ENCODE measurements around the gene SF3B4.

Gene SF3B4

DNA sequence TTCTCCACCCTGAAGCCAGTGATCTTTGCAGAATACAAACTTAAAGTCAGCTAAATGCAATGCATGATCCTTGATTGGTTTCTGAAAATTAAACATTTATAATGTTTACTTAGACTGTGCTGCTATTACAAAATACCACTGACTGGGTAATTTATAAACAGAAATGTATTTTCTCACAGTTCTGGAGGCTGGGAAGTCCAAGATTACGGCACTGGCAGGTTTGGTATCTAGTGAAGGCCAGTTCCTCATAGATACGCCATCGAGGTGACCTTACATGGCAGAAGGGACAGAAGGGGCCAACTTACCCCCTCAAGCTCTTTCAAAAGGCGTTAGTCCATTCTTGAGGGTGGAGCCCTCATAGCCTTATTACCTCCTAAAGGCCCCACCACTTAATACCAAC, 31.0 kb downstream of the SF3B4 start:
- H3K9me2 ChIP-seq (replicated peaks; ENCODE audit: control insufficient read depth, low read length): no peaks in the 10 kb centered on the region
- no peaks in the 10 kb centered on the region for H3K9me3 ChIP-seq (ENCODE audit: control insufficient read depth, insufficient read depth, low read length)
- H3K4me2 ChIP-seq (ENCODE audit: low read length): no peak overlapping the region
- no peak overlapping the region for H3K4me3 ChIP-seq (ENCODE audit: low read length)
- H3K36me3 ChIP-seq (ENCODE audit: control insufficient read depth, low read length): no peaks in the 10 kb centered on the region
- H3K27me3 ChIP-seq (ENCODE audit: control insufficient read depth, low read length): no peaks in the 10 kb centered on the region
- no peak for TF ChIP-seq EZH2phosphoT487 (IDR thresholded peaks at IDR 0.05; ENCODE audit: borderline replicate concordance, low read length)
- TF ChIP-seq, protein P1, sequence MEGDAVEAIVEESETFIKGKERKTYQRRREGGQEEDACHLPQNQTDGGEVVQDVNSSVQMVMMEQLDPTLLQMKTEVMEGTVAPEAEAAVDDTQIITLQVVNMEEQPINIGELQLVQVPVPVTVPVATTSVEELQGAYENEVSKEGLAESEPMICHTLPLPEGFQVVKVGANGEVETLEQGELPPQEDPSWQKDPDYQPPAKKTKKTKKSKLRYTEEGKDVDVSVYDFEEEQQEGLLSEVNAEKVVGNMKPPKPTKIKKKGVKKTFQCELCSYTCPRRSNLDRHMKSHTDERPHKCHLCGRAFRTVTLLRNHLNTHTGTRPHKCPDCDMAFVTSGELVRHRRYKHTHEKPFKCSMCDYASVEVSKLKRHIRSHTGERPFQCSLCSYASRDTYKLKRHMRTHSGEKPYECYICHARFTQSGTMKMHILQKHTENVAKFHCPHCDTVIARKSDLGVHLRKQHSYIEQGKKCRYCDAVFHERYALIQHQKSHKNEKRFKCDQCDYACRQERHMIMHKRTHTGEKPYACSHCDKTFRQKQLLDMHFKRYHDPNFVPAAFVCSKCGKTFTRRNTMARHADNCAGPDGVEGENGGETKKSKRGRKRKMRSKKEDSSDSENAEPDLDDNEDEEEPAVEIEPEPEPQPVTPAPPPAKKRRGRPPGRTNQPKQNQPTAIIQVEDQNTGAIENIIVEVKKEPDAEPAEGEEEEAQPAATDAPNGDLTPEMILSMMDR (IDR thresholded peaks at IDR 0.05; ENCODE audit: low read depth, low read length, poor library complexity, severe bottlenecking): no peak
- peaks cover 4% of the 10 kb centered on the region; the same call in 1 of the 2 replicates for H3F3A ChIP-seq (ENCODE audit: control insufficient read depth, insufficient read depth)
- no peak overlapping the region for H3K27ac ChIP-seq (ENCODE audit: low read depth, low read length)
- H3K79me2 ChIP-seq (ENCODE audit: control insufficient read depth, low read length): no peaks in the 10 kb centered on the region; the same call in 1 of the 2 replicates
- H4K20me1 ChIP-seq (ENCODE audit: control insufficient read depth, insufficient read depth, low read depth, low read length): no peaks in the 10 kb centered on the region
- peaks cover 13% of the 10 kb centered on the region for H3K4me1 ChIP-seq (ENCODE audit: control insufficient read depth, low read length)

DNA sequence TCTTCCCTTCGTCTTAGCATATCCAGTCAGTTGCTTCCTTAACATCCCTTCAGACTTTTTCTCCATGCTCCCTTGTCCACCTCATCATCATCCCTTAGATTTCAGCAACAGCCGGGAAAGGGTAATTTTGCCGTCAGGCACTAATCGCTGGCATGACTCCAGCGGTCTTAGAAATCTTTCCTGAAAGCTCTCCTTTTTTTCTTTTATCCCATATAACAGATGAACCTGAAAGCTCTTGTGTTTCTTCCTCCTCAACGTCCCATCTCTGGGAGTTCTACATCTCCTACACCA, 38.7 kb downstream of the SF3B4 start:
- TF ChIP-seq, protein P1 (IDR thresholded peaks at IDR 0.05; ENCODE audit: low read depth, low read length, poor library complexity, severe bottlenecking): no peak
- TF ChIP-seq EZH2phosphoT487 (IDR thresholded peaks at IDR 0.05; ENCODE audit: borderline replicate concordance, low read length): no peak
- peaks cover 51% of the 10 kb centered on the region for H3K4me1 ChIP-seq (ENCODE audit: control insufficient read depth, low read length)
- no peaks in the 10 kb centered on the region for H4K20me1 ChIP-seq (ENCODE audit: control insufficient read depth, insufficient read depth, low read depth, low read length)
- H3K36me3 ChIP-seq (ENCODE audit: control insufficient read depth, low read length): peaks cover 4% of the 10 kb centered on the region
- H3F3A ChIP-seq (ENCODE audit: control insufficient read depth, insufficient read depth): peaks cover 40% of the 10 kb centered on the region
- H3K27me3 ChIP-seq (ENCODE audit: control insufficient read depth, low read length): no peaks in the 10 kb centered on the region
- H3K4me3 ChIP-seq (ENCODE audit: low read length): peak overlapping the region; percentile 75
- peak overlapping the region; percentile 86 for H3K4me2 ChIP-seq (ENCODE audit: low read length)
- no peaks in the 10 kb centered on the region for H3K9me3 ChIP-seq (ENCODE audit: control insufficient read depth, insufficient read depth, low read length)
- no peaks in the 10 kb centered on the region for H3K79me2 ChIP-seq (ENCODE audit: control insufficient read depth, low read length)
- no peaks in the 10 kb centered on the region for H3K9me2 ChIP-seq (replicated peaks; ENCODE audit: control insufficient read depth, low read length)
- peak overlapping the region; percentile 98 for H3K27ac ChIP-seq (ENCODE audit: low read depth, low read length)

DNA sequence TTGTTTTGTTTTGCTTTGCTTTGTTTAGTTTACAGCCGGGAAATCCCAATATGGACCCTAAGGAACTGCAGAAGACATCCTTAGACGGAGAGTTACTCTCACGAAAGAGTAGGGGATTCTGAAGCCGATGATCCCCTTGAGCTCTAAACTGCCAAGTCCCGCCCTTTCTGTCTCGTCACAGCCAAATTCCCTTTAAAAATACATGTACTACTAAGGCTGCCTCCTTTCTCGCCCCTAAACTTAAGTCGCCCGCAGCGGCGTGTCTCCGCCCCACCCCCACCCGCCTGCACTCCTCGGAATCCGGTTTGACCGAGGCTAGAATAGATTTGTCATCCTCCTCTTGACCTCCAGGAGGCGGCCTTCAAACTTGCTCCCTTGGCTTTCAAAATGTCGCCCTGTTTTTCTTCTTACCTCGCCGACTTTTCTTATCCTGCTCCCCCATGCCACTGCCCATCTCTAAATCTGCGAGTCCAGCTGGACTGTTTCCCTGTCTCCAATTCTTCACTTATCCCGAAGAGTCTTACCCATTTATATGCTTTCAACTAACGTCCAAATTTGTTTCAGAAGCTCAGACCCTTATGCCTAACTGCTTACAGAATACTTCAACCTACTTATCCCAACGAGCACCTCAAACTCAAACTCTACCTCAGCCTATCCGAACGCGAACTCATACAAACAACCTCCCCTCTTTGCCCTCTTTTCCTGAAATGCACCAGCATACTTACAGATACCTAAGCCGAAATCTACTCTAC, 39.2 kb downstream of the SF3B4 start:
- Histone ChIP-seq H3K27me3 (ENCODE audit: control insufficient read depth, low read length) (no peaks in the 10 kb centered on the region), H3K4me3 (ENCODE audit: low read length) (peak overlapping the region; percentile 75), H3F3A (ENCODE audit: control insufficient read depth, insufficient read depth) (peaks cover 42% of the 10 kb centered on the region), H3K4me1 (ENCODE audit: control insufficient read depth, low read length) (peaks cover 56% of the 10 kb centered on the region), H3K27ac (ENCODE audit: low read depth, low read length) (peak overlapping the region; percentile 98), H3K4me2 (ENCODE audit: low read length) (peak overlapping the region; percentile 86), H3K9me2 (replicated peaks; ENCODE audit: control insufficient read depth, low read length) (no peaks in the 10 kb centered on the region), H4K20me1 (ENCODE audit: control insufficient read depth, insufficient read depth, low read depth, low read length) (no peaks in the 10 kb centered on the region), H3K79me2 (ENCODE audit: control insufficient read depth, low read length) (no peaks in the 10 kb centered on the region), H3K36me3 (ENCODE audit: control insufficient read depth, low read length) (peaks cover 4% of the 10 kb centered on the region), H3K9me3 (ENCODE audit: control insufficient read depth, insufficient read depth, low read length) (no peaks in the 10 kb centered on the region)
- no peak for TF ChIP-seq EZH2phosphoT487 (IDR thresholded peaks at IDR 0.05; ENCODE audit: borderline replicate concordance, low read length)
- TF ChIP-seq, protein P1 (IDR thresholded peaks at IDR 0.05; ENCODE audit: low read depth, low read length, poor library complexity, severe bottlenecking): peak; percentile 71
